CD4-positive, alpha-beta T cell (primary cell): ENCODE data around the gene ELP4. TPM values are rescaled to one million over a fixed set of nuclear protein-coding genes. Genes with fewer than 3 reads are reported as not detected.
A peak's percentile ranks its signal among the peaks of the same experiment; 100 is the strongest.

Experiments used
- ATAC-seq: fragments of 200-7000 bp; cut with Tn5 transposase; one replicate; pipeline ENCODE4 v1.10.0; 2022; ENCODE audit warnings: mild to moderate bottlenecking; ENCODE audit not compliant: poor library complexity
- CTCF ChIA-PET: fragments of 350-600 bp; sonication (Branson Sonifier 250); formaldehyde crosslinking; loops from one replicate; lab custom pipeline; 2021; ENCODE audit warnings: antibody characterized with exemption, inconsistent platforms; lab: Charles Lee
- POLR2A ChIA-PET: fragments of 350-600 bp; sonication (Branson Sonifier 250); formaldehyde crosslinking; loops from one replicate; lab custom pipeline; 2021; ENCODE audit warnings: antibody characterized with exemption, inconsistent platforms; lab: Charles Lee
- DNase-seq, 14 experiments: peaks; one replicate each; pipeline ENCODE4 v3.0.0-alpha.2; 2013 to 2020; ENCODE audit warnings: mixed read lengths in 2 of 14
- H3K27ac ChIP-seq, 2 donors: one replicate each; pipeline versions ENCODE4 v1.5.1 to v1.7.0; 2013; ENCODE audit warnings: low read length in 2 of 2, low read depth in 1 of 2, mild to moderate bottlenecking in 1 of 2
- H3K27me3 ChIP-seq, 2 experiments: 1 replicate in 1 of 2; 2 replicates in 1 of 2; pipeline versions ENCODE4 v1.6.1 to v1.7.0; 2013; ENCODE audit warnings: low read length in 2 of 2, control low read depth in 1 of 2, mild to moderate bottlenecking in 1 of 2, moderate library complexity in 1 of 2; ENCODE audit not compliant: insufficient read depth in 2 of 2, control insufficient read depth in 1 of 2
- H3K36me3 ChIP-seq: one replicate; pipeline ENCODE4 v1.6.1; 2013; ENCODE audit warnings: low read length, control low read depth; ENCODE audit not compliant: insufficient read depth
- H3K4me1 ChIP-seq: one replicate; pipeline ENCODE4 v1.6.1; 2013; ENCODE audit warnings: low read length, control low read depth; ENCODE audit not compliant: insufficient read depth
- H3K4me3 ChIP-seq: one replicate; pipeline ENCODE4 v1.5.1; 2013; ENCODE audit warnings: mild to moderate bottlenecking, low read length, moderate library complexity
- H3K9me3 ChIP-seq, 2 experiments: 1 replicate in 1 of 2; 2 replicates in 1 of 2; pipeline versions ENCODE4 v1.6.1 to v1.7.0; 2013; ENCODE audit warnings: low read length in 2 of 2, mild to moderate bottlenecking in 2 of 2, control low read depth in 1 of 2, moderate library complexity in 1 of 2; ENCODE audit not compliant: control insufficient read depth in 1 of 2, insufficient read depth in 1 of 2
- H3K27ac Mint-ChIP-seq: one replicate; pipeline ENCODE4 v1.8.0; 2020; ENCODE audit warnings: mixed read lengths
- H3K27me3 Mint-ChIP-seq: one replicate; pipeline ENCODE4 v1.8.0; 2021; ENCODE audit warnings: mixed read lengths
- H3K36me3 Mint-ChIP-seq: one replicate; pipeline ENCODE4 v1.8.0; 2021; ENCODE audit warnings: low read depth, mixed read lengths
- H3K4me1 Mint-ChIP-seq: one replicate; pipeline ENCODE4 v1.8.0; 2021; ENCODE audit warnings: low read depth, mixed read lengths
- H3K4me3 Mint-ChIP-seq: one replicate; pipeline ENCODE4 v1.8.0; 2020; ENCODE audit warnings: mild to moderate bottlenecking, mixed read lengths
- H3K9me3 Mint-ChIP-seq: one replicate; pipeline ENCODE4 v1.8.0; 2020; ENCODE audit warnings: mixed read lengths
- CTCF ChIP-seq: fragments of 200-600 bp; IDR thresholded peaks from one replicate; pipeline ENCODE4 v1.8.0; 2022; ENCODE audit warnings: antibody characterized with exemption, mild to moderate bottlenecking
- intact Hi-C, 2 experiments: fragments of 100-400 bp; cut with DNase I in 1 of 2; cut with micrococcal nuclease in 1 of 2; formaldehyde crosslinking; loops; one replicate each; pipeline versions ENCODE4 v1.15.1 to v1.9.0; 2023 to 2025; cut with DNase I, micrococcal nuclease
- total RNA-seq, 174 experiments: library from RNA in 2 of 174; stranded (reverse) in 2 of 174; gene quantifications; one replicate each; pipeline ENCODE4 v1.2.3 and lab custom pipeline; 2021 to 2026

ELP4 gene
- total RNA-seq, 2 experiments from 2014 or later: 9.5 to 10.3 TPM

DNA sequence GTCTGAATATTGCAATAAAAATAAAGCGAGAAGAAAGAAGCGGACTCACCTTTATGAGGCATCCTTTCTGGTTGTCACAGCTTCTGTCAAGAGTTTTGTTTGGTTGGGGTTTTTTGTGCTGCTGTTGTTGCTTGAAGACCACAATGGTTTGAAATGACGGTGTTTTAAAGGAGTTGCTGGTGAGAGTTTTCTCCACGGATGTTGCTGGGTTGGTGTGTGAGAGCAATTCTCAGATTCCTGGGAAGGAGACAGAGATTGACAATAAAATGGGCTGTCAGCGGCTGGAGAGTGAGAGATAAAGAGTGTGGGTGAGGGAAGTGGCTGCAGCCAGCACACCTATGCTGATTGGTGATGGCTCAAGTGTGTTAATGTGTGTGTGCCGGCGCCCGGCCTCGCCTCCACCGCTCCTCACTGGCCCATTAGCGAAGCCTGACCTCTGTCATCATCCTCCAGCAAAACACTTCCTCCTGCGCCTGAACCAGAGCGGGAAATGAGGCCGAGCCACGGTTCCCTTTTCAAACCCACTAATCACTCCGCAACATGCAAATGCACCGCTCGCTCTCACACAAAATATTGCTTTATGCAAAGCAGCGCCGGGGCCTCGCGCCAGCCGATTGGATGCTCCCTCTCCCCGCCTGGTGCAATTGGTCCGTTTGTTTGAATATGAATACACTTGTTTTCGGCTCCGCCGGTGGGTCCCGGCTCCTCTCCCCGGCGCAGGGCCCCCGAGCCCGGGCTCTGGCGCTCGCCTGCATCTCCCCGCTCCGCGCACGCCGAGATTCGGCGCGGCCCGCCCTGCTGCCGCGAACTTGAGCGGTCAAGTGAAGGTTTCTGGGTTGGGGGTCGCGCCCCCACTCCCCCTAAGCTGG is 301.4 kb downstream of the ELP4 start, which contains the start of gene PAX6:
Gene PAX6 (minus strand): TSS at position 544 of the 869 bp plus-strand sequence. CDS start 4,911 bp downstream, outside the sequence.
- Histone ChIP-seq H3K27me3 (peaks cover 86 to 96% of the 10 kb centered on the region in 2 experiments), H3K27ac (no peak within 1 kb of the TSS), H3K4me1 (peaks cover 75% of the 10 kb centered on the region), H3K36me3 (no peaks in the 10 kb centered on the region), H3K4me3 (peak within 1 kb of the TSS; percentile 33), H3K9me3 (peaks cover 0 to 45% of the 10 kb centered on the region in 2 experiments)
- ATAC-seq (peak; percentile 62), DNase-seq (peak in 5 of 14 experiments; percentile 29 to 70 (median 39))
- Mint-ChIP-seq H3K27ac (peak within 1 kb of the TSS; percentile 28), H3K4me1 (peaks cover 68% of the 10 kb centered on the region), H3K36me3 (no peaks in the 10 kb centered on the region), H3K4me3 (peak within 1 kb of the TSS; percentile 90), H3K27me3 (peaks cover 85% of the 10 kb centered on the region), H3K9me3 (peaks cover 2% of the 10 kb centered on the region)
- no peak for TF ChIP-seq CTCF
- intact Hi-C loops: no loop called here
- ChIA-PET POLR2A (no interaction called here), CTCF (no interaction called here)

GRCh38 chr11:31812383-31813381 is 303.1 kb downstream of the ELP4 start:
- H3K27me3 Mint-ChIP-seq: peaks cover 80% of the 10 kb centered on the region
- DNase-seq (no peak), ATAC-seq (no peak)
- no peaks in the 10 kb centered on the region for H3K36me3 Mint-ChIP-seq
- peaks cover 79 to 96% of the 10 kb centered on the region in 2 experiments for H3K27me3 ChIP-seq
- TF ChIP-seq CTCF: no peak
- H3K27ac Mint-ChIP-seq: no peak overlapping the region
- H3K4me1 ChIP-seq: peaks cover 92% of the 10 kb centered on the region
- H3K36me3 ChIP-seq: no peaks in the 10 kb centered on the region
- intact Hi-C loops: no loop called here
- ChIA-PET POLR2A (interaction anchor here (0.6 kb wide), 1 partner anchor 1377 kb away, joined by 3 read pairs; no protein-coding TSS in a partner anchor), CTCF (no interaction called here)
- H3K4me3 ChIP-seq: peak overlapping the region; percentile 54
- no peak overlapping the region for H3K27ac ChIP-seq
- peaks cover 67% of the 10 kb centered on the region for H3K4me1 Mint-ChIP-seq
- H3K4me3 Mint-ChIP-seq: peak overlapping the region; percentile 90
- H3K9me3 ChIP-seq: peaks cover 0 to 52% of the 10 kb centered on the region in 2 experiments
- H3K9me3 Mint-ChIP-seq: no peaks in the 10 kb centered on the region
